Gastroesophageal sphincter (tissue), 4 donors: ENCODE data around the gene CTSS. TPM values are rescaled to one million over a fixed set of nuclear protein-coding genes. Genes with fewer than 3 reads are reported as not detected.
A peak's percentile ranks its signal among the peaks of the same experiment; 100 is the strongest.
"Not testable (repeated sequence)": the region's sequence is repeated elsewhere in the genome, so short reads cannot be mapped to it uniquely, and the experiment has no call there.

ENCODE experiments used
- ATAC-seq: fragments of 150-250 bp; one replicate; pipeline ENCODE4 v1.9.1; 2016; ENCODE audit warnings: mild to moderate bottlenecking, moderate library complexity
- H3K27ac ChIP-seq, 4 donors: fragments of 200-600 bp; sonication (generic) in 3 of 4; 1 replicate in 3 of 4; 2 replicates in 1 of 4; pipeline ENCODE4 v1.5.1; 2016 to 2019
- H3K27me3 ChIP-seq: fragments of 200-600 bp; sonication (generic); one replicate; pipeline ENCODE4 v1.5.1; 2019
- H3K36me3 ChIP-seq, 2 donors: fragments of 200-600 bp; sonication (generic); one replicate each; pipeline ENCODE4 v1.5.1; 2019; ENCODE audit warnings: control low read depth in 1 of 2
- H3K4me1 ChIP-seq, 3 donors: fragments of 200-600 bp; sonication (generic); 1 replicate in 2 of 3; 2 replicates in 1 of 3; pipeline ENCODE4 v1.5.1; 2016 to 2019; ENCODE audit warnings: control low read depth in 2 of 3
- H3K4me3 ChIP-seq, 2 donors: fragments of 200-600 bp; sonication (generic); one replicate each; pipeline ENCODE4 v1.5.1; 2019; ENCODE audit warnings: mild to moderate bottlenecking in 1 of 2, moderate library complexity in 1 of 2
- H3K9me3 ChIP-seq, 3 donors: fragments of 200-600 bp; sonication (generic); one replicate each; pipeline ENCODE4 v1.5.1; 2017 to 2019; ENCODE audit warnings: control low read depth in 2 of 3
- EP300 ChIP-seq: sonication (generic); formaldehyde crosslinking; IDR thresholded peaks from one replicate; pipeline ENCODE4 v1.6.1; 2017; ENCODE audit warnings: antibody characterized with exemption, mild to moderate bottlenecking
- POLR2A ChIP-seq, 2 donors: fragments of 450-650 bp; IDR thresholded peaks; one replicate each; pipeline ENCODE4 v1.6.1; 2017; ENCODE audit warnings: antibody characterized with exemption in 2 of 2, mild to moderate bottlenecking in 2 of 2, moderate library complexity in 1 of 2
- POLR2AphosphoS5 ChIP-seq: sonication (generic); formaldehyde crosslinking; IDR thresholded peaks from one replicate; pipeline ENCODE4 v1.6.1; 2017; ENCODE audit warnings: antibody characterized with exemption
- WGBS, 2 donors: methylation state at CpG; one replicate each; pipeline ENCODE4 v1.1.5; 2018; ENCODE audit warnings: low coverage in 1 of 2; 5-methylcytosine and 5-hydroxymethylcytosine counted together
- total RNA-seq, 4 donors: library from RNA; depleted of rRNA; stranded (reverse); fragments of >200 nt; gene quantifications; one replicate each; pipeline ENCODE4 v1.1.0, GENCODE V29; 2016
- TF ChIP-seq, protein P1 (sequence below), 4 experiments: fragments of 200-600 bp in 2 of 4; fragments of 450-650 bp in 2 of 4; sonication (generic) in 1 of 4; IDR thresholded peaks; one replicate each; pipeline ENCODE4 v1.5.1; 2017 to 2019; ENCODE audit warnings: antibody characterized with exemption in 4 of 4, mild to moderate bottlenecking in 2 of 4, moderate library complexity in 2 of 4

Gene CTSS
- total RNA-seq, 4 donors from 2014 or later: 9.3 to 80.3 (median 50.4) TPM

DNA sequence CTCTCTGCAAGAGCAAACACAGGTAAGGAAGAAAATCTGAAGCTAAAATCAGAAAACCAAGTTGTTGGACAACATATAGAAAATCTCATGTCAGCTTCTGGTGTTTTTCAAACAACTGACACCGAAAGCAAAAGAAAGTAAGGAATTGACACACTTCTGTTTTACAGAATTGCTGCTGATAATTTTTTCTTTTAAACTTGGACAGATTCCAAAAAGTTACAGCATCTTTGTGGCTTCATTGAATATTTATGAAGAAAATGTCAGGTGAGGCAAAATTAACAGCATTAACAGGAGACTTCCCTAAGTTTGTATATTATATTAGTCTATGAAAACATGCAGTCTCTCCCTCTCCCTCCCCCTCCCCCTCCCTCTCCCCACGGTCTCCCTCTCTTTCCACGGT, 14.9 kb upstream of the CTSS start:
- Histone ChIP-seq H3K9me3 (no peaks in the 10 kb centered on the region), H3K4me3 (no peak overlapping the region), H3K36me3 (no peaks in the 10 kb centered on the region), H3K27ac (no peak overlapping the region), H3K4me1 (no peaks in the 10 kb centered on the region), H3K27me3 (no peaks in the 10 kb centered on the region)
- TF ChIP-seq EP300 (no peak), POLR2AphosphoS5 (no peak), POLR2A (IDR thresholded peaks at IDR 0.05) (no peak)
- TF ChIP-seq, protein P1, sequence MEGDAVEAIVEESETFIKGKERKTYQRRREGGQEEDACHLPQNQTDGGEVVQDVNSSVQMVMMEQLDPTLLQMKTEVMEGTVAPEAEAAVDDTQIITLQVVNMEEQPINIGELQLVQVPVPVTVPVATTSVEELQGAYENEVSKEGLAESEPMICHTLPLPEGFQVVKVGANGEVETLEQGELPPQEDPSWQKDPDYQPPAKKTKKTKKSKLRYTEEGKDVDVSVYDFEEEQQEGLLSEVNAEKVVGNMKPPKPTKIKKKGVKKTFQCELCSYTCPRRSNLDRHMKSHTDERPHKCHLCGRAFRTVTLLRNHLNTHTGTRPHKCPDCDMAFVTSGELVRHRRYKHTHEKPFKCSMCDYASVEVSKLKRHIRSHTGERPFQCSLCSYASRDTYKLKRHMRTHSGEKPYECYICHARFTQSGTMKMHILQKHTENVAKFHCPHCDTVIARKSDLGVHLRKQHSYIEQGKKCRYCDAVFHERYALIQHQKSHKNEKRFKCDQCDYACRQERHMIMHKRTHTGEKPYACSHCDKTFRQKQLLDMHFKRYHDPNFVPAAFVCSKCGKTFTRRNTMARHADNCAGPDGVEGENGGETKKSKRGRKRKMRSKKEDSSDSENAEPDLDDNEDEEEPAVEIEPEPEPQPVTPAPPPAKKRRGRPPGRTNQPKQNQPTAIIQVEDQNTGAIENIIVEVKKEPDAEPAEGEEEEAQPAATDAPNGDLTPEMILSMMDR (IDR thresholded peaks at IDR 0.05): no peak
- WGBS, 2 donors: 85 to 100% methylated on average over 1 of the region's 3 CpGs
- no peak for ATAC-seq

DNA sequence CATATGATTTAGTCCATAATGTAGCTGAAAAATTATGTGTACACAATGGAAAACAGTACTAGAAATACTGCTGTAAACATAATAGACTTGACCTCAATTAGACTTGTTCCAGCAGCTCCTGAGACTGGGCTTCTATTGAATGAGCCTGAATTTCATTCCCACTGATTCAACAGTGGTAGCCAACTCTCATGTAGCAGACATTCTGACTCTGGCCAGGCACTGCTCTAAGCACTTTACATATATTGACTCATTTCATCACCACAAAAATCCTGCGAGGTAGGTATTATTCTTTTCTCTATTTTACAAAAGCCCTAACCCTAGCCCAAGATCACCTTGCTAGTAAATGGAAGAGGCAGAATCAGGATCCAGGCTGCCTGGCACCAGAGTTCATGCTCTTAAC, 12.8 kb upstream of the CTSS start:
- no peaks in the 10 kb centered on the region for H3K36me3 ChIP-seq
- WGBS, 2 donors: 80 to 91% methylated on average over 1 of the region's 1 CpG
- H3K4me3 ChIP-seq: no peak overlapping the region
- H3K27ac ChIP-seq: no peak overlapping the region
- no peak for ATAC-seq
- H3K4me1 ChIP-seq: no peaks in the 10 kb centered on the region
- no peaks in the 10 kb centered on the region for H3K27me3 ChIP-seq
- no peak for TF ChIP-seq POLR2AphosphoS5
- no peak for TF ChIP-seq POLR2A (IDR thresholded peaks at IDR 0.05)
- H3K9me3 ChIP-seq: no peaks in the 10 kb centered on the region

DNA sequence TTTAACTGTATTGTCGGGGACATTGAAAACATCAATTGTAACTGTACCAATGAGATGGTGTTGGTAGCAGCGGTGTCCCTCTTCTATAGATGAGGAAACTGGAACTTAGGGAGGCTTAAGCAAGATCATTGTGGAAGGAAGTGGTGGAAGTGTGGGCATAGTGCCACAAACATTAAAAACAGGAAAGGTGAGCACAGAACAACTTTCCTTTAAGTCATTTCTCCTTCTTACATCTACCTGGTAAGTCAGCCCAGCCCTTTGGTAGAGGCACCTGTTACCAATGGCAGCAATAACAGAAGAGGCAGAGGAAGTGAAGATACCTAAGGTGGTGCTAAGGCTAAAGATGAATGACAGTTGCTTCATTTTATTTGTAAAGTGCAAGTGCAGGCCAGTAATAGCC, 12.0 kb upstream of the CTSS start:
- TF ChIP-seq, protein P1 (IDR thresholded peaks at IDR 0.05): no peak
- no peak for TF ChIP-seq POLR2A (IDR thresholded peaks at IDR 0.05)
- no peak for TF ChIP-seq POLR2AphosphoS5
- no peak for TF ChIP-seq EP300
- H3K27me3 ChIP-seq: no peaks in the 10 kb centered on the region
- no peak overlapping the region for H3K27ac ChIP-seq
- ATAC-seq: no peak
- no peaks in the 10 kb centered on the region for H3K4me1 ChIP-seq
- no peaks in the 10 kb centered on the region for H3K9me3 ChIP-seq
- 81 to 100% methylated on average over 2 of the region's 2 CpGs for WGBS, 2 donors
- H3K36me3 ChIP-seq: no peaks in the 10 kb centered on the region
- no peak overlapping the region for H3K4me3 ChIP-seq

DNA sequence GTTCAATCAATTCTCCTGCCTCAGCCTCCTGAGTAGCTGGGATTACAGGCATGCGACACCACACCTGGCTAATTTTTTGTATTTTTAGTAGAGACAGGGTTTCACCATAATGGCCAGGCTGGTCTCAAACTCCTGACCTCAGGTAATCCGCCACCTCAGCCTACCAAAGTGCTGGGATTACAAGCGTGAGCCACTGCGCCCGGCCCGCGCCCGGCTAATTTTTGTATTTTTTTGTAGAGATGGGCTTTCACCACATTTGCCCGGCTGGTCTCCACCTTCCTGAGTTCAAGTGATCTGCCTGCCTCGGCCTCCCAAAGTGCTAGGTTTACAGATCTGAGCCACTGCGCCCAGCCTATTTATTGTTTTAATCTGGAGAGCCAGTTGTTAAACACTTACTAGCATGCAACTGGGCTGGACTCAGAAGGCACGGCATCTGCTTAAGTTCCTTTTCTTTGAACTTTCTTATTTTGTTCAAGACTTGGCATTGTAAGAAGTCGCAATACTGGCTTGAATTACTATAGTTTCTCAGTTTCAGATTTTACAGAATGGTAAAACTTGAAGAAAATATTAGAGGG, 10.4 kb upstream of the CTSS start:
- not testable (repeated sequence) for H3K36me3 ChIP-seq, H3K9me3 ChIP-seq, H3K27me3 ChIP-seq, H3K4me1 ChIP-seq, H3K4me3 ChIP-seq, H3K27ac ChIP-seq, ATAC-seq
- WGBS, 2 donors: 88 to 89% methylated on average over 4 to 9 of the region's 13 CpGs

DNA sequence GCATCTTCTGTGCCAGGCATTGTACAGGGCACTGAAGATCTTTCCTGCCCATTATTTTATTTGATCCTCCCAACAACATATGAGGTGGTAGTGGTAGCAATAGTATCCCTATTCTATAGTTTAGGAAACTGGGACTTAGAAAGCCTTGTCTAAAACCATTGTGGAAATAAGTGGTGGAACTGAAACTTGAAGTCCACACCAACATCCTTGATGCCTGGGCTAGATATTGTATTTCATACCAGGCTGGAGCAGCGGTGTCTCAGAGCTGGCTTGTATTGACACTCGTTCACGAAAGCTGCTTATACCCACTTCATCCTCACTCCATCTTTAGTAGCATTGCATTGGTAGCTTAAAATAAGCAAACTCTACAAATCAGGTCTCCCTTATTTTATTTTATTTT, 9.7 kb upstream of the CTSS start:
- ATAC-seq: no peak
- WGBS, 2 donors: 77 to 94% methylated on average over 3 of the region's 3 CpGs
- Histone ChIP-seq H3K9me3 (no peaks in the 10 kb centered on the region), H3K36me3 (no peaks in the 10 kb centered on the region), H3K27me3 (no peaks in the 10 kb centered on the region), H3K4me3 (no peak overlapping the region), H3K4me1 (no peaks in the 10 kb centered on the region), H3K27ac (no peak overlapping the region)
- TF ChIP-seq POLR2AphosphoS5 (no peak), EP300 (no peak)

DNA sequence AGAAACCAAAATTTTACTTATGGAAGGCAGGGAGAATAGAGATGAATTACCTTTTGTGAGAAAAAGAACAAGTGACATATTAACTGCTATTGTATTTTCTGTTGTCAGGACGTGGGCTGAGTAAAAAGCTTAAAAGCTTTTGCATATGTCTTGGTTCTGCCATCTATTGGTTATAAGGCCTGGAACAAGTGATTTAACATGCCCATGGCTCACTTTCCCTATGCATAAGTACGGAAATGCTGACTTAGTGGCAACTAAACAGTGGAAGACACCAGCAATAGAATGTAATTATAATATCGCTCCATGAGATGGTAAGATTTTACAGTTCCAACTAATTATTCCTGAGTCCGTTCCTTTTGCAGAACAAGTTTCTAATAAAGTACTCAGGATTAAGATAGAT, 6.7 kb upstream of the CTSS start:
- no peaks in the 10 kb centered on the region for H3K4me1 ChIP-seq
- H3K4me3 ChIP-seq: no peak overlapping the region
- TF ChIP-seq, protein P1 (IDR thresholded peaks at IDR 0.05): no peak
- TF ChIP-seq POLR2A (IDR thresholded peaks at IDR 0.05) (no peak), EP300 (no peak)
- no peak for ATAC-seq
- no peaks in the 10 kb centered on the region for H3K27me3 ChIP-seq
- no peaks in the 10 kb centered on the region for H3K9me3 ChIP-seq
- no peak overlapping the region for H3K27ac ChIP-seq
- no peaks in the 10 kb centered on the region for H3K36me3 ChIP-seq
- 70 to 85% methylated on average over 4 of the region's 4 CpGs for WGBS, 2 donors

DNA sequence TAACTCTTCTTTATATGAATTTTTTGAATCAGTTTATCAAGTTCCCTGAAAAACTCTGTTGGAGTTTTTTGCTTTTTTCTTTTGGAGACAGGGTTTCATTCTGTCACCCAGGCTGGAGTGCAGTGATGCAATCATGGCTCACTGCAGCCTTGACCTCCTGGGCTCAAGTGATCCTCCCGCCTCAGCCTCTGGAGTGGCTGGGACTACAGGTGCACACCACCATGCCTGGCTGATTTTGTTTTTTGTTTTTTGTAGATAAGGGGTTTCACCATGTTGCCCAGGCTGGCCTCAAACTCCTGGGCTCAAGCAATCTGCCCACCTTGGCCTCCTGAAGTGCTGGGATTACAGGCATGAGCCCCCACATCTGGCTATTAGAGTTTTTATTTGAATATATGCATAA, 2.1 kb upstream of the CTSS start:
- H3K27ac ChIP-seq, H3K36me3 ChIP-seq, ATAC-seq, H3K9me3 ChIP-seq, H3K4me3 ChIP-seq, H3K27me3 ChIP-seq, H3K4me1 ChIP-seq: not testable (repeated sequence)
- WGBS, 2 donors: 100% methylated on average over 1 of the region's 1 CpG; no CpG with 5 or more reads in 1 of the 2 donors

DNA sequence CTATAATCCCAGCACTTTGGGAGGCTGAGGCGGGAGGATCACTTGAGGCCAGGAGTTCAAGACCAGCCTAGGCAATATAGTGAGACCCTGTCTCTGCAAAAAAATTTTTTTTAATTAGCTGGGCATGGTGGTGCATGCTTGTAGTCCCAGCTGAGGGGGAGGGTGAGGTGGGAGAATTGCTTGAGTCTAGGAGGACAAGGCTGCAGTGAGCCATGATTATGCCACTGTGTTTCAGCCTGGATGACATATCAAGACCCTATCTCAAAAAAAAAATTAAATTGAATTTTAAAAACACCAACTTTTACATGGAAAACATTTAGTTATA, 361 bp upstream of the CTSS start:
- not testable (repeated sequence) for H3K36me3 ChIP-seq, ATAC-seq, H3K9me3 ChIP-seq, H3K27me3 ChIP-seq, H3K4me1 ChIP-seq
- Histone ChIP-seq H3K4me3 (peak overlapping the region in 1 of 2 donors; percentile 22), H3K27ac (peak overlapping the region in 3 of 4 donors; percentile 6 to 55 (median 12))
- 86% methylated on average over 1 of the region's 1 CpG; no CpG with 5 or more reads in 1 of the 2 donors for WGBS, 2 donors
